GM18511 (cell line): ENCODE results near the gene CFAP161.

Experiments
- ATAC-seq: cut with Tn5 transposase; IDR thresholded peaks from one replicate; pipeline ENCODE4 v1.9.1; 2021; ENCODE audit warnings: mild to moderate bottlenecking, moderate library complexity; ENCODE audit not compliant: unreplicated experiment

CFAP161 gene

DNA sequence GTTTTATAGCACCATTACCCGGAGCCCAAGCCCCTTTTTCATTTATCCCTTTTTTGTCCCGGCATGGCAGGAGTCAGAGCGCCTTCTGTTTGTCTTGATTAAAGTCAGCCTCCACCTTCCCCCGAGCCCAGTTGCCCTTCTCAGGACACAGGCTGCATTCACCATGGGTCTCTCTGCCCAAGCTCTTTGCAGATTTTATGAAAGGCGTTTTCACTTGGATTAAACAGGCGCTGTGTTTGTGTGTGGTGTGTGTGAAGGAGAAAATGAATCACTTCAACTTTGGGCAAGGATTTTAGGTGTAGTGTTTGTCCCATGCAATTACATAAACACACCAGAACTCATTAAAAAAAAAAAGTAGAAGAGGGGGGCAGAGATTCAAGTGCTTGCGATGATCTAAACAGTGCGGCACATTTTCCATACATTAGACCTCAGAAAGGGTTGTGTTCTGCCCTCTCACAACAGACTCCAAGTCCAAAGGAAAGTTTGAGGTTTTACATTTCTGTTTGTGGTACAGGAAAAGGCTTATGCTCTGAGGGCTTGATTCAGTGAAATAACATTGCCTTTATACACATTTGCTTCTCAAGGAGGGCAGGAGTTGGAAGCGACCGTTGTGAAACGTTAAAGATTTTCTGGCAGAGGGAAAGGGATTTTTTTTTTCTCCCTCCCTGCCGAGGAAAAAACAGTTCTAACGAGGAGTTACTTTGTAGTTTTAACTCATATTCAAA, 48.1 kb downstream of the CFAP161 start:
- no peak for ATAC-seq

DNA sequence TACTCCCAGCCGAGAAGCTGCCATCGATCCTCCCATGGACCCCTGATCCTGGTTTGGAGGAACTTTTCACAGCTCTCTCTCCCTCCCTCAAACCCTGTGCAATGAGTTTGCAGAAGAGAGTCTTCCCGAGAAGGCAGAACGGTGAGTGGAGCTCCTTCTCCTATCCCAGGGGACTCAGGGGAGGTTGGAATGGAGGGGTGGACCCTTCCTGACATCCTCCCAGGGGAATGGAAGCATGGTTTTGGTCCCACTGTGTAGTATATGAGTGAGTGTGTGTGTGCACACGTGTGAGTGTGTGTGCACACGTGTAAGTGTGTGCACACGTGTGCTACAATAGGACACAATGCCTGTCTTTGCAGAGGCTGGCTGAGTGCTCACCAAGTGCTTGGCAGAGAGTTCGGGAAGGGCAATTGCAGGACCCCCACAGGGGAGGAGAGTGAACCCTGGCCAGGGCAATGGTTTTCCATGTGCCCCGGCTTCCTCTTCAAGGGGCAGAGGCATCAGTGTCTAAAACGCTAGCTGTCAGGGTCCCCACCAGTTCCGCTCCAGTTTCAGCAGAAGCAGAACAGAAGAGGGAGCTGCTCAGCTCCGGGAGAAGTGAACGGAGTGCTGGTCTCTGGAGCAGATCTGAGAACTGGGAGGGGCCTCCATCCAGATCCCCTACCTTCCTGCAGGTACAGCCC, 48.8 kb downstream of the CFAP161 start:
- no peak for ATAC-seq

DNA sequence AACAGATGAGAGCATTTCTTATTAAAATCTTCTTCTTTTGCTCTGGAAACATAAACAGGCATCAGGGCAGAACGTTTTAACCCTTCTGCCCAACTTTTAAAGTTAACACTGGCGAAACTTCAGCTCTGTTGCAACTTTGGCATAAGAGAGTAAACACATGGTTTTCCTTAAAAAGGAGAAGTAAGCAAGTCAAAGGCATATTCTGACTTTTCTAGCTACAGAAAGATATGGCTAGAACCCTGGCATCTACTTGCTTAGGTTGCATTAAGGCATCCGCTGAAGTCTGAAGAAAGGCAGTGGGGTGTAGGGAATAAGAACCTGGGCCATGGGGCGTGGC, 49.3 kb downstream of the CFAP161 start:
- no peak for ATAC-seq

DNA sequence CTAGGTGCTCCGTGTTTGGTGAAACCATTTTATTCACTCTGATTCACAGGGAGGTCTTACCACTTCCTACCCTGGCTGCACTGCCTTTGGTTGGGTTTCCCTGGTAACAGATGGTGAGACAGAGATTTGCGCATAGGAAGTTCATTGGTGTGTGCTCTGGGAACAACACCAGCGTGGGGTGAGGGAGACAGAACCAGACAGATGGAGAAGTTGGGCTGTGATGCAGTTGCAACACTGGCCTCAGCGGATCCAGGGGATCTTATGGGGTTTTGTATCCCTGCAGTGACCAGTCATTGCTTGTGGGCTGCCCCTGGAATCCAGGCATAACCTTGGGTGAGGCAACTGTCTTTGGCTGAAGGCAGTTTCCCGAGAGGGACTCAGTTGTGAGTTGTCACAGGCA, 50.1 kb downstream of the CFAP161 start:
- ATAC-seq, result no peak

DNA sequence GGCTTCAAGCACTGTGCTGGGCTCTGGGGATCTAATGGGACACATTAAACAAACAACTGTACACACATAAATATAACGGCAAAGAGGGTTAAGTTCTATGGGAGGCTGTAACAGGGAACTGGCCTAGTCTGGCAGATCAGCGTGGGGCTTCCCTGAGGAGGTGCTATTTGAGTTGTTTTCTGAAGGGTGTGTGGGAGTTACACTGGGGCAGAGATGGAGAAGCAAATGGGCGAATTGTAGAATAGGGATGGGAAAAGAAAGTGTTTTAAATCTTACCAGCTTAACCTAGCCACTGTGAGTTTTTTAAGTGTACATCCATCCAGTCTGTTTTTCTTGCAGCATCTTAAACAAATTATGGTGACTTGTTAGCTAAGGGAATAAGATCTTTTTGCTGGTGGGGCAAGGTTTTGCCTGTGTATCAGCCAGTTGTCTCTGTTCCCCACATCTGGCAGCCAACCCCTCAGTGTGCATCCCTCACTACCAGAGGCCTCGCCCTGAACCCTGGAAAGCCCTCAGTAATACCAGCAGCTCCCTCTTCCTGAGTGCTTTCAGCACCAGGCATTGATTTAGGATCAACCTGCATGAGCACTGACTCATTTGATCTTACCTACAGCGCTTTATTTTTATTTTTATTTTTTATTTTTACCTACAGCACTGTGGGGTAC, 51.7 kb downstream of the CFAP161 start:
- ATAC-seq, result no peak

DNA sequence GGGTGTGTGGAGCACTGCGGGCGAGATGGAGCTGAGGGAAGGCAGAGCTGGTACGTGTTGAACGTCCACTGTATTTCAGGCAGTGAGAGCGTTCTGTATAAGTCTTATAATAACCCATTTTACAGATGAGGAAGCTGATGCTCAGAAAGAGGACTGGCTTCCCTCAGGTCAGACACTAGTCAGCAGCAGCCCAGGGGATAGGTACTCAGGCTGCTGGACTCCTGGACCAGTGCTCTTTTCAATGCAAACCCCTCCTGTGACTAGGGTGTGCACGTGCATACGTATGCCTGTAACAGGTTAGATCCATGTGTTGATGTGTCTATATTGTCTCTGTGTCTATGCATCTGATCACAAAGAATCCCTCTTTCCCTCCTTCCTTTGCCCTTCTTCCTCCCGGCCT, 54.3 kb downstream of the CFAP161 start:
- ATAC-seq, result no peak

DNA sequence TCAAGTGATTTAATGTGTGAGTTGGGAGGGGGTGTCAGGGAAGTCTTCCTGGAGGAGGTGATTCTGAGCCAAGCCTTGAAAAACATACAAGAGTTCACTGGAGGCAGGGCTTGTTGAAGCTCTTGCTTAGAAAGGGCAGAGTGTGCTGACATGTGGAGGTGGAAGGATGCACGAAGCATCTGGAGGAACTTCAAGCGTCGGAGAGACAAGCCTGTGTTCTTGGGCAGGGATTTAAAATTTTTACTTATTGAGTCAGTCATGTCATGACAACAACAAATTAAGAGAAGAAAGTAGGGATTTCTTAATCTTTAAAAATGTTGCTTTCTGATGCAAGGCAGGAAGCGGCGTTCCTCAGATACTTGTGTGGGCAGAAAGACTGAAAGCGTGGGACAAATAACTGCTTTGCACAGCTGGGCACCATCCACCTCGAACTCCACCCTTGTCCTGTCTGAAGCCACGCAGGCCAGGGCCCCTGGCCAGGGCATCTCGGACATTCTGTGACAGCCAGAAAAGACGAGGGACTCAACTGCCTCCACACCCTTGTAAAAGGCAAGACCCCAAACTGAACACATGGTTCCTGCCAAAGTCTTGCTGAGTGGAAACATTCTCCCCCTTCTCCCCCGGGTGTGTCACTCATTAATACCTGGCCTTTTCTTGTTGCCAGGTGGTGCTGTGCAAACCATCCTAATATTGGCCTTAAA, 55.7 kb downstream of the CFAP161 start:
- ATAC-seq, result no peak

DNA sequence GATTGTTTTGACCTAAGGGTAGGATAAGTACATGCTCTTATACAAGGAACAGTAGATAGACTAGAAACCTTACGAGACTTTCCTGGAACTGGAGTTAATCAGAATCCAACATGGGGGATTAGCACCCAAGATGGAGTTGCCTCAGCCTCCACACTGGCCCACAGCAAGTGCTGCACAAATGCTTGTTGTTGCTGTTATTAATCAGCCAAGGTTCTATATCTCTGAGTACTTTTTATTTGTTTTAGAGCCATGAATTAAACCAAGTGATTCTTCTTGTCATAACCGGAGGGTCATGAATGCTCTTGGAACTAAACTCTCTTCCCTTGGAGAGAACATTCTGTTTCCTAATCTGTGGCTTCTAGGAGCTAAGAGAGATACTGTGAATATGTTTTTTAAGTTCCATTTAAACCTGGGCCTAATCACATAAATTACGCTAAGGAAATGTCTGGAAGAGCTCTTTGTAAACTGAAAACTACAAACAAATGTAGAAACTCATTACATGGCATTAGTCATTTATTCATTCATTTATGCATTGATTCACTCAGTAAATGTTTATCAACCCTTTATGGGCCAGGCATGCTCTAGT, 56.9 kb downstream of the CFAP161 start:
- ATAC-seq, result no peak

DNA sequence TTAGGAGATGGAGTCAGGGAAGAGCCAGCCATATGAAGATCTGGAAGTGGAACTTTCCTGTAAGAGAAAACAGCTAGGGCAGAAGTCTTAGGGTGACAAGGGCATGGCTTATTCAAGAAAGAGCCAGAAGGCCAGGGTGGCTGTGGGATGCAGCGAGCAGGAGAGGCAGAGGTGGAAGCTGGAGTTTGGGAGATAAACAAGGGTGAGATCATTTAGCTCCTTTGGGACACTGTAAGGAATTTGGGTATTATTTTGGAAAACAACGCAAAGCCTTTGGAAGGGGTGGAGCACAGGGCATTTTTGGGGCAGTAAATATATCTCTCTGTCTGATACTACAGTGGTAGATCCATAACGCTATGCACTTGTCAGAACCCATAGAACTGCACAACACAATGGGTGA, 57.6 kb downstream of the CFAP161 start:
- ATAC-seq, result no peak

DNA sequence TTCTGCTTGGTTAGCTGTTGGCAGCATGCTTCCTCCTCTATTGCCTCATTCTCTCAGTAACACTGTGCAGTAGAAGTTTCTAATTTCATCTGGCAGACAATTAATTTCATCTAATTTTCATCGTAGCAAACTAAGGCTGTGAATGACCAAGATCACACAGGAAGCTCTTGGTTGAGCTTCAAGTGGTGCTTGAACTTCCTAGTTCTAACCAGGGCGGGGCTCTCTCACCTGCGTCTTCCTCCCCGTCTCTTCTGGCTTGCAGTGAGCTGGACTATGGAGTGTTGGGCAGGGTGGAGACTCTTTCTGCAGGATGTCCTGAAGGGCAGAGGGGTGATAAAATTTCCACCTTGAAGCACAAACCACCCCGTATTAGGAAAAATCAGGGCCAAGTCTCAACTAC, 60.7 kb downstream of the CFAP161 start:
- no peak for ATAC-seq

DNA sequence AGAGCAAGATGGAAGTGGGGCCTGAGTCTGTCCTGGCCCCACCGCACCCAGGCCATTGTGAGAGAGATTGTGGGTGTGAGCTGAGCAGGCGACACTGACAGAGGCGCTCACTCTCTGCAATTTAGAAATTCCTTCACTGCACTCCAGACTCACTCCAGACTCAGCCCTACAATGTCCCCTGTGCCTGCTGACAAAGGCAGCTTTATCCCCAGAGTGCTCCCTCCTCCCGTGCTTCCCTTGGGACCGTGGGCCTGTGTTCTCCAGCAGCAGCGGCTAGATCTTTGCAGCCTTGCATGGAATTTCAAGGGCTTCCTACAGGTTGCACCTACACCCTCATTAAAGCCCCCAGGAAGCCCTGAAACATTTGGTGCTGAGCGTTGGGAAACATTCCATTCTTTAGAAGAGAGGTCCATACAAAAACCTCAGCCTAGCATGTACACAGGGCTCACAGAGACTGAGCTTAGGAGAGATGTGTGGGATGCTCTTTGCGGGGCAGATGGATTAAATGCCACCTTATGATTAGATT, 61.3 kb downstream of the CFAP161 start:
- no peak for ATAC-seq

DNA sequence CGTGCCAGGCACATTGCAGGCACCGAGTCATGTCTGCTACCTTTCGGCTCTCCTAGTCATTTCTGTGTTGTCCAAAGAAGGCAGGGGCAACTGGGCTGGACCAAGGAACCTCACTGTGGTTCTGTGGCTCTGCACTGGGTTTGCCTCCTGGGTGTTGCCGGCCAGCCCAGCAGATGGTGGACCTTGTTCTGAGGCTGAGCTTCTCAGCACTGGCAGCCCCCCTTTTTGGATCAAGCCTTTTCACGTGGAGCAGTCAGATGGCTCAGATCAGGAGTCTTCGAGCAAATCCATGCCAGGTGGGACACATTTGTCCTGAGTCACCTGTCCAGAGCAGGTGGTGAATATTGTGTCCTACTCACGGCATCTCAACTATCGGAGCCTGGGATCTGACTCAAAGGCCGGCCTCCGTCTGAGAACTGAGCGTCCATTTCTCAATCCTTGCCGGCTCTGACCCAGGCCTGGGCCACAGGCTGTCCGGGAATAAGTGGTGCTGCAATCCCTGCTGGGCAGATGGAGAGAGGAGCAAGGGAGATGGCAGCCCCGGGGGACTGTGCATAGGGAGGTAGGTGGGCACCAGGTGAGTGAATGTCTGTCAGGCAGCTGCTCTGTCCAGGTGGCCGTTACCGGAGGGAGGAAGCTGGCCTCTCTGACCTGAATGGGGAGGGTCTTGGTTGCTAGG, 62.6 kb downstream of the CFAP161 start, which contains the start of gene IL16:
Gene IL16 (plus strand): TSS at position 304 of the 679 bp plus-strand sequence. CDS start 28,521 bp downstream, outside the sequence.
- ATAC-seq, result no peak

DNA sequence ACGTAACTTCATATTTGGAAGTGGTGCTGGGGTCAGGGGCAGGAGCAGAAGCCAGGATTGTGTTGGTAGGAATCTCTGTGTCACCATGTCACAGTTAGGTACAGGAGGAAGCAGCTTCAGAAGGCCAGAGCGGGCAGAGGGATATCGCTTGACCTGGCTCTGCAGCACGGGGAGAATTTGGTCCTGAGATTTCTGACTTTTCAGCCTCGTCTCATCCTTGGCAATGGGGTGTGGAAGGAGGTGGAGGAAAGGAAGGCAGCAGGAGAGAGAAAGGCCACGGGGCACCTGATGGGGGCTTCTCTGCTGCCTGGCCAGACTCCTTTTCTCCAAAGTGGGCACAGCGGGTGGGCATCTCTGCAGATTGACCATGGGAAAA, 63.2 kb downstream of the CFAP161 start:
- ATAC-seq, result no peak

DNA sequence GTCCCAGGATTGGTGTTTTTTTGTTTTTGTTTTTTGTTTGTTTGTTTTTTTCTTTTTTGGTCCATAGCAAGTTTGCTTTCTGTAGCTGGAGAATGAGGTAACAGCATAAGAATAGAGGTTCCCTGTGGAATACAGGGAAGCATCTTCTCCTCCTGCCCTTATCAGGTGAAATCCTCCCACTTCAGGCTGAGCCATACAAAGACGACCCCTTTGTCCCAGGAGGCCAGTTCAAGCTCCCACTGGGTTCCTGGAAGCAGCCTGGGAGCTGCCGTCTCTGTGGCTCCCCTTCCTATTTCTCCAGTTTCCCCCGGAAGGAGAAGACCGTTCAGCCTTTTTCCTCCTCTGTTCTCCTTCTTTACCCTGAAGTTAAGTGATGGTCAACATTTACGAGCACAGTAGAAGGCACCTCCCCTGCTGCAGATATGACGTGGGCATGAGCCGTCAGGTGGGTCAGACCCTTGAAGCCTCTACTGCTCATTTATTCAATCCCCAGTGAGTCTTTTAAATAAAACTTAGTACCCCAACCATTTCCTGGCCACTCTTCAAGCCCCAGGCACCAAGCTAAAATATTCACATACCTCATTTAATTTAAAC, 63.7 kb downstream of the CFAP161 start:
- no peak for ATAC-seq
